SK-N-SH treated with all-trans-retinoic acid at 6 μM for 48 hours (cell line): Measurements from ENCODE around the gene NOS2.

ENCODE experiments used
- ARNTL ChIP-seq: fragments of 450-650 bp; formaldehyde crosslinking; IDR thresholded peaks from 2 replicates; pipeline ENCODE4 v1.5.0; 2020; ENCODE audit warnings: low read depth, mild to moderate bottlenecking, moderate library complexity, borderline replicate concordance
- BACH2 ChIP-seq: fragments of 250-450 bp; sonication (Bioruptor Pico); IDR thresholded peaks from 2 replicates; pipeline ENCODE4 v1.9.0; 2021; ENCODE audit warnings: mild to moderate bottlenecking, borderline replicate concordance
- CSRNP3 ChIP-seq: fragments of 250-450 bp; sonication (Bioruptor Pico); IDR thresholded peaks from 2 replicates; pipeline ENCODE4 v1.5.1; 2021; ENCODE audit warnings: mild to moderate bottlenecking, moderate library complexity
- PPARA ChIP-seq: fragments of 250-450 bp; sonication (Bioruptor Pico); IDR thresholded peaks from 2 replicates; pipeline ENCODE4 v1.5.0; 2020; ENCODE audit warnings: mild to moderate bottlenecking, borderline replicate concordance
- TOX ChIP-seq: fragments of 250-450 bp; sonication (Bioruptor Pico); IDR thresholded peaks from 2 replicates; pipeline ENCODE4 v1.8.0; 2021; ENCODE audit warnings: mild to moderate bottlenecking, moderate library complexity, borderline replicate concordance
- ZC3H10 ChIP-seq: fragments of 250-450 bp; sonication (Bioruptor Pico); IDR thresholded peaks from 2 replicates; pipeline ENCODE4 v1.5.1; 2021; ENCODE audit warnings: mild to moderate bottlenecking, moderate library complexity
- ZFP3 ChIP-seq: fragments of 250-450 bp; sonication (Bioruptor Pico); IDR thresholded peaks from 2 replicates; pipeline ENCODE4 v1.5.0; 2020; ENCODE audit warnings: mild to moderate bottlenecking, moderate library complexity
- ZFP30 ChIP-seq: fragments of 450-650 bp; formaldehyde crosslinking; IDR thresholded peaks from 2 replicates; pipeline ENCODE4 v1.5.0; 2022; ENCODE audit warnings: mild to moderate bottlenecking, moderate library complexity
- ZNF565 ChIP-seq: fragments of 450-650 bp; formaldehyde crosslinking; conservative IDR thresholded peaks from 2 replicates; pipeline ENCODE4 v1.5.0; 2020; ENCODE audit warnings: low read depth, mild to moderate bottlenecking, moderate library complexity
- TF ChIP-seq, protein P1 (sequence below): fragments of 250-450 bp; sonication (Bioruptor Pico); IDR thresholded peaks from 2 replicates; pipeline ENCODE4 v1.8.0; 2020; ENCODE audit warnings: mild to moderate bottlenecking, moderate library complexity, borderline replicate concordance
- TF ChIP-seq, protein P2 (sequence below): fragments of 250-450 bp; sonication (Bioruptor Pico); IDR thresholded peaks from 2 replicates; pipeline ENCODE4 v1.5.1; 2020; ENCODE audit warnings: low read depth, mild to moderate bottlenecking, moderate library complexity
- TF ChIP-seq, protein P3 (sequence below): fragments of 250-450 bp; sonication (Bioruptor Pico); IDR thresholded peaks from 2 replicates; pipeline ENCODE4 v1.5.0; 2020; ENCODE audit warnings: mild to moderate bottlenecking, moderate library complexity
- TF ChIP-seq, protein P4 (sequence below): fragments of 250-450 bp; sonication (Bioruptor Pico); IDR thresholded peaks from 2 replicates; pipeline ENCODE4 v1.8.0; 2021; ENCODE audit warnings: low read depth, mild to moderate bottlenecking, moderate library complexity, borderline replicate concordance

DNA sequence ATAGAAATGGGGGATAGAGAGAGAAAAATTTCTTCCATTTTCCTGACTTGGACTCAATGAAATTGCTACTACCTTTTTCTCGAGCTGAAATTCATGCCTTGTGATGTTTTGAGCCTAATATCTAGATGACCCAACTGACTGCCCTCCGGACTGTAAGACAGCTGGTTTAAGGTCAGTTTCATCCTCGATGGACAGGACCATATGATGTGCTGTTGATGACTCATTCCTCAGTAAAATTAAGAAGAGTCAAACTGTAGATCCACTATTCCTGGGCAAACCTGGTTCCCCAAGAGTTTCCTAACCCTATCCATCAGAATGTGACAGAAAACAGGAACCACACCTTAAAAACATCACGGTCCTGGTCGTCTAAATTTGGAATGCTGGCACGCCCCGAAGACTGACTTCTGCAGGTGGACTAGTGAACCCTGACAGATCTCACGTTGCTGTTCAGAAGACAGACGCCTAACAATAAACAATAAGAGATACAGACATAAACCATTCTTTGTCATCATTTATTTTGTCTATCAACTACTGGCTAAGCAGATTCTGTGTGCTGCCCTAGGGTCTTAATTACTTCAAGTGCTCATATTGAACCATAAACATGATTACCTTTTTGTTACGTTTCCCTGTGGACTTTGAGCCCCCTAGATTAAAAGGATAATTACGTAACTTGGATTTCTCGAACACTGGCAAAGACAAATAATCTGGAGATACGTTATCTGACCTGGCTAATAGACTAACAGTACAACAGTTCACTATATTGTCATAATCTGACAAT, 45.1 kb upstream of the NOS2 start:
- TF ChIP-seq, protein P1, sequence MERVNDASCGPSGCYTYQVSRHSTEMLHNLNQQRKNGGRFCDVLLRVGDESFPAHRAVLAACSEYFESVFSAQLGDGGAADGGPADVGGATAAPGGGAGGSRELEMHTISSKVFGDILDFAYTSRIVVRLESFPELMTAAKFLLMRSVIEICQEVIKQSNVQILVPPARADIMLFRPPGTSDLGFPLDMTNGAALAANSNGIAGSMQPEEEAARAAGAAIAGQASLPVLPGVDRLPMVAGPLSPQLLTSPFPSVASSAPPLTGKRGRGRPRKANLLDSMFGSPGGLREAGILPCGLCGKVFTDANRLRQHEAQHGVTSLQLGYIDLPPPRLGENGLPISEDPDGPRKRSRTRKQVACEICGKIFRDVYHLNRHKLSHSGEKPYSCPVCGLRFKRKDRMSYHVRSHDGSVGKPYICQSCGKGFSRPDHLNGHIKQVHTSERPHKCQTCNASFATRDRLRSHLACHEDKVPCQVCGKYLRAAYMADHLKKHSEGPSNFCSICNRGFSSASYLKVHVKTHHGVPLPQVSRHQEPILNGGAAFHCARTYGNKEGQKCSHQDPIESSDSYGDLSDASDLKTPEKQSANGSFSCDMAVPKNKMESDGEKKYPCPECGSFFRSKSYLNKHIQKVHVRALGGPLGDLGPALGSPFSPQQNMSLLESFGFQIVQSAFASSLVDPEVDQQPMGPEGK: no peak
- TF ChIP-seq ARNTL (CRISPR knock-in tag): no peak
- TF ChIP-seq ZFP30 (CRISPR knock-in tag): no peak
- TF ChIP-seq ZC3H10: no peak
- TF ChIP-seq TOX: no peak
- TF ChIP-seq ZFP3 (CRISPR knock-in tag): no peak
- TF ChIP-seq, protein P2, sequence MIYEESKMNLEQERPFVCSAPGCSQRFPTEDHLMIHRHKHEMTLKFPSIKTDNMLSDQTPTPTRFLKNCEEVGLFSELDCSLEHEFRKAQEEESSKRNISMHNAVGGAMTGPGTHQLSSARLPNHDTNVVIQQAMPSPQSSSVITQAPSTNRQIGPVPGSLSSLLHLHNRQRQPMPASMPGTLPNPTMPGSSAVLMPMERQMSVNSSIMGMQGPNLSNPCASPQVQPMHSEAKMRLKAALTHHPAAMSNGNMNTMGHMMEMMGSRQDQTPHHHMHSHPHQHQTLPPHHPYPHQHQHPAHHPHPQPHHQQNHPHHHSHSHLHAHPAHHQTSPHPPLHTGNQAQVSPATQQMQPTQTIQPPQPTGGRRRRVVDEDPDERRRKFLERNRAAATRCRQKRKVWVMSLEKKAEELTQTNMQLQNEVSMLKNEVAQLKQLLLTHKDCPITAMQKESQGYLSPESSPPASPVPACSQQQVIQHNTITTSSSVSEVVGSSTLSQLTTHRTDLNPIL (CRISPR knock-in tag): no peak
- no peak for TF ChIP-seq PPARA (CRISPR knock-in tag)
- no peak for TF ChIP-seq CSRNP3 (CRISPR knock-in tag)
- TF ChIP-seq, protein P3, sequence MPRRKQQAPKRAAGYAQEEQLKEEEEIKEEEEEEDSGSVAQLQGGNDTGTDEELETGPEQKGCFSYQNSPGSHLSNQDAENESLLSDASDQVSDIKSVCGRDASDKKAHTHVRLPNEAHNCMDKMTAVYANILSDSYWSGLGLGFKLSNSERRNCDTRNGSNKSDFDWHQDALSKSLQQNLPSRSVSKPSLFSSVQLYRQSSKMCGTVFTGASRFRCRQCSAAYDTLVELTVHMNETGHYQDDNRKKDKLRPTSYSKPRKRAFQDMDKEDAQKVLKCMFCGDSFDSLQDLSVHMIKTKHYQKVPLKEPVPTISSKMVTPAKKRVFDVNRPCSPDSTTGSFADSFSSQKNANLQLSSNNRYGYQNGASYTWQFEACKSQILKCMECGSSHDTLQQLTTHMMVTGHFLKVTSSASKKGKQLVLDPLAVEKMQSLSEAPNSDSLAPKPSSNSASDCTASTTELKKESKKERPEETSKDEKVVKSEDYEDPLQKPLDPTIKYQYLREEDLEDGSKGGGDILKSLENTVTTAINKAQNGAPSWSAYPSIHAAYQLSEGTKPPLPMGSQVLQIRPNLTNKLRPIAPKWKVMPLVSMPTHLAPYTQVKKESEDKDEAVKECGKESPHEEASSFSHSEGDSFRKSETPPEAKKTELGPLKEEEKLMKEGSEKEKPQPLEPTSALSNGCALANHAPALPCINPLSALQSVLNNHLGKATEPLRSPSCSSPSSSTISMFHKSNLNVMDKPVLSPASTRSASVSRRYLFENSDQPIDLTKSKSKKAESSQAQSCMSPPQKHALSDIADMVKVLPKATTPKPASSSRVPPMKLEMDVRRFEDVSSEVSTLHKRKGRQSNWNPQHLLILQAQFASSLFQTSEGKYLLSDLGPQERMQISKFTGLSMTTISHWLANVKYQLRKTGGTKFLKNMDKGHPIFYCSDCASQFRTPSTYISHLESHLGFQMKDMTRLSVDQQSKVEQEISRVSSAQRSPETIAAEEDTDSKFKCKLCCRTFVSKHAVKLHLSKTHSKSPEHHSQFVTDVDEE (CRISPR knock-in tag): no peak
- TF ChIP-seq, protein P4, sequence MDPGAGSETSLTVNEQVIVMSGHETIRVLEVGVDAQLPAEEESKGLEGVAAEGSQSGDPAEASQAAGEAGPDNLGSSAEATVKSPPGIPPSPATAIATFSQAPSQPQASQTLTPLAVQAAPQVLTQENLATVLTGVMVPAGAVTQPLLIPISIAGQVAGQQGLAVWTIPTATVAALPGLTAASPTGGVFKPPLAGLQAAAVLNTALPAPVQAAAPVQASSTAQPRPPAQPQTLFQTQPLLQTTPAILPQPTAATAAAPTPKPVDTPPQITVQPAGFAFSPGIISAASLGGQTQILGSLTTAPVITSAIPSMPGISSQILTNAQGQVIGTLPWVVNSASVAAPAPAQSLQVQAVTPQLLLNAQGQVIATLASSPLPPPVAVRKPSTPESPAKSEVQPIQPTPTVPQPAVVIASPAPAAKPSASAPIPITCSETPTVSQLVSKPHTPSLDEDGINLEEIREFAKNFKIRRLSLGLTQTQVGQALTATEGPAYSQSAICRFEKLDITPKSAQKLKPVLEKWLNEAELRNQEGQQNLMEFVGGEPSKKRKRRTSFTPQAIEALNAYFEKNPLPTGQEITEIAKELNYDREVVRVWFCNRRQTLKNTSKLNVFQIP: no peak
- no peak for TF ChIP-seq BACH2 (CRISPR knock-in tag)
- TF ChIP-seq ZNF565: no peak
